ENCODE results near the gene MRPL54. TPM values are rescaled to one million over a fixed set of nuclear protein-coding genes. Genes with fewer than 3 reads are reported as not detected.

MRPL54 gene
- total and polyA plus RNA-seq, 11 donors = 58.9 to 153 (median 69.2) TPM

DNA sequence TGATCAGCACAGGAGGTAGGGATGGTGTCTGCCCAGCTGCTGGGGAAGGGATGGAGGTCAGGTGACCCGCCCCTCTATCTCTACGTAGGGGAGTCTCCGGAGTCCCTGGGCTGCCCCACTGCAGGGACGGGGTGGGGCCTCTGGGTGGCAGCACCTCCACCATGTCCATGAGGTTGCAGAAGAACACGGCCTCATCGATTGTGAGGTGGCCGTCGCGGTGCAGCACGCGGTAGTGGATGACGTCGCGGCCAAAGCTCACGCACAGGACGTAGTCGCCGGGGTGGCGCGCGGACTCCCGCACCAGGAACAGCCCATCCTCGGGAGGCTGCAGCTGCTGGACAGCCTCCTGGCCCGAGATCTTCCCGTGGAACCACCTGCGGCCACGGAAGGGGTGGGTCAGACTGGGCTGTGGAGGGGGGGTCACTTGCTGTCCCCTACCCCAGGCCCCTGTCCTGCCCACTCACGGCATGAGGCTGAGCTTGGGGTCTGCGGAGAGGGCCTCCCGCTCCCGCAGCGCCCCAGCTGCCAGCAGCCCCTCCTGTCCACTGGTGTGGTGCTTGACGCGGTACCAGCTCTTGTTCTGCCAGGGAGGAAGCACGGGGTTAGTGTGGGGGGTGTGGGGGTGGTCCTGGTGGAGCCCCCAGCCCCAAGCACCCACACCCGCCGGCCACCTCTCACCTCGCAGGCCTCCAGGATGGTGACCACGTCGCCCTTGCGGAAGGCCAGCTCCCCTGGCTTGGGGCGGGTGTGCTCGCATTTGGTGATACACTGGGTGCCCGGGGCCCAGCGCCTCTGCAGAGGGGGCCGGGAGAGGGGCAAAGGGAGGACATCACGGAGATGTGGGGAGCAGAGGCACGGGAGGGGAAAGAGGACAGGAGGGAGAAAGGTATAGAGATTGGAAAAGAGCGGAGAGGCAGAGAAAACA, 21.4 kb downstream of the MRPL54 start:
- Histone ChIP-seq H3K9me3 (peaks cover 0 to 24% (median 21%) of the 10 kb centered on the region in 12 donors), H3K36me3 (no peaks in the 10 kb centered on the region), H3K4me3 (no peak overlapping the region), H3K27ac (no peak overlapping the region), H3K4me1 (peaks cover 0 to 17% (median 0%) of the 10 kb centered on the region in 12 donors), H3K27me3 (peaks cover 6 to 52% (median 27%) of the 10 kb centered on the region in 9 donors)
- intact Hi-C loops (cut with DNase I) = loop anchor here in 1 of 10 donors (5.0 kb wide), 1 partner anchor 38 kb away; no protein-coding TSS in a partner anchor
- ATAC-seq (peak in 3 of 4 donors; percentile 8 to 38 (median 29)), DNase-seq (no peak)
- 69 to 77% (median 74%) methylated on average over 28 to 49 of the region's 49 CpGs for whole genome bisulfite sequencing, 4 donors
- TF ChIP-seq POLR2A (IDR thresholded peaks at IDR 0.05) = no peak
- TF ChIP-seq, protein P1, sequence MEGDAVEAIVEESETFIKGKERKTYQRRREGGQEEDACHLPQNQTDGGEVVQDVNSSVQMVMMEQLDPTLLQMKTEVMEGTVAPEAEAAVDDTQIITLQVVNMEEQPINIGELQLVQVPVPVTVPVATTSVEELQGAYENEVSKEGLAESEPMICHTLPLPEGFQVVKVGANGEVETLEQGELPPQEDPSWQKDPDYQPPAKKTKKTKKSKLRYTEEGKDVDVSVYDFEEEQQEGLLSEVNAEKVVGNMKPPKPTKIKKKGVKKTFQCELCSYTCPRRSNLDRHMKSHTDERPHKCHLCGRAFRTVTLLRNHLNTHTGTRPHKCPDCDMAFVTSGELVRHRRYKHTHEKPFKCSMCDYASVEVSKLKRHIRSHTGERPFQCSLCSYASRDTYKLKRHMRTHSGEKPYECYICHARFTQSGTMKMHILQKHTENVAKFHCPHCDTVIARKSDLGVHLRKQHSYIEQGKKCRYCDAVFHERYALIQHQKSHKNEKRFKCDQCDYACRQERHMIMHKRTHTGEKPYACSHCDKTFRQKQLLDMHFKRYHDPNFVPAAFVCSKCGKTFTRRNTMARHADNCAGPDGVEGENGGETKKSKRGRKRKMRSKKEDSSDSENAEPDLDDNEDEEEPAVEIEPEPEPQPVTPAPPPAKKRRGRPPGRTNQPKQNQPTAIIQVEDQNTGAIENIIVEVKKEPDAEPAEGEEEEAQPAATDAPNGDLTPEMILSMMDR (IDR thresholded peaks at IDR 0.05) = peak in 11 of 12 donors; percentile 11 to 46 (median 24)

DNA sequence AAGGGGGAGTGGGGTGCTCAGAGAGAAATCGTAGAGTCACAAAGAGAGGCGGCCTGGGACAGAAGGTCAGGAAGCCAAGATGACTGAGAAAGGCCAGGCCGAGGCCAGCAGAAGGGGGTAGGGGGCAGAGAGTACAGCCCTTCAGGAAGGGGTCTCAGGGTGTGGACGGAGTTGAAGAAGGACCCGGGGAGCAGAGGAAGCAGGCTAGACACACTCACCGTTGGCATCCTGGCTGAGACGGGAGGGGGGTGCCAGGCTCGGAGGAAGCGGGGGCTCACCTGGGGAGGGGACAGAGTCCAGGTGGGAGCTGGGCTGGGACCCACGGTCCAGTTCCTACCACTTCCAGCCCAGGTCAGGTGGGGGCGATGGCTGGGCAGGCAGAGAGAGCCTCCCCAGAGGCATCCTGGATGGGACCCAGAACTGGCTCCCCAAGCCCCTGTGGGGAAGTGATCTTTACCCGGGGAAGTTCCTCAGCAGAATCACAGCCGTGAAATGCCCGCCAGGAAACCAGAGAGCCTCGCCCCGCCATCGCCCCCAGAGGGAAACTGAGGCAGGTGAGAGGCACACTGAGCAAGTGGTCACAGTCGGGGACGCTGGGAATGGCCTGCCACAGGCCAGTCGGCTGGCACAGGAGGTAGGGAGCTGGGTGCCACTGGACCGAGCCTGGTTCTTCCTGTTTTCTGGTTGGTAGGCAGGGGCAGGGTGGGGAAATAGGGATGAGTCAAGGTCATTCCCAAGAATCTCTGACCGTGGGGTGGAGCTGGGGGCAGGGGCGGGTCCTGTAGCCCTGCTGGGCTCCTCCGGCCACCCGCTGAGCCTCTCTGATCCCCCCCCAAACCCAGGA, 22.3 kb downstream of the MRPL54 start:
- Histone ChIP-seq H3K4me3 (peak overlapping the region in 4 of 12 donors; percentile 40 to 59 (median 44)), H3K4me1 (peaks cover 0 to 17% (median 0%) of the 10 kb centered on the region in 12 donors), H3K27ac (no peak overlapping the region), H3K36me3 (no peaks in the 10 kb centered on the region), H3K9me3 (peaks cover 0 to 24% (median 21%) of the 10 kb centered on the region in 12 donors), H3K27me3 (peaks cover 6 to 52% (median 27%) of the 10 kb centered on the region in 9 donors)
- 23 to 28% (median 27%) methylated on average over 24 to 25 of the region's 25 CpGs for WGBS, 4 donors
- intact Hi-C loops (cut with DNase I) = loop anchor here in 2 of 10 donors (5.0 kb wide), 1 partner anchor 37 kb away; no protein-coding TSS in a partner anchor
- no peak for DNase-seq
- no peak for ATAC-seq
- TF ChIP-seq POLR2A (IDR thresholded peaks at IDR 0.05) = no peak
- TF ChIP-seq, protein P1 (IDR thresholded peaks at IDR 0.05) = no peak

DNA sequence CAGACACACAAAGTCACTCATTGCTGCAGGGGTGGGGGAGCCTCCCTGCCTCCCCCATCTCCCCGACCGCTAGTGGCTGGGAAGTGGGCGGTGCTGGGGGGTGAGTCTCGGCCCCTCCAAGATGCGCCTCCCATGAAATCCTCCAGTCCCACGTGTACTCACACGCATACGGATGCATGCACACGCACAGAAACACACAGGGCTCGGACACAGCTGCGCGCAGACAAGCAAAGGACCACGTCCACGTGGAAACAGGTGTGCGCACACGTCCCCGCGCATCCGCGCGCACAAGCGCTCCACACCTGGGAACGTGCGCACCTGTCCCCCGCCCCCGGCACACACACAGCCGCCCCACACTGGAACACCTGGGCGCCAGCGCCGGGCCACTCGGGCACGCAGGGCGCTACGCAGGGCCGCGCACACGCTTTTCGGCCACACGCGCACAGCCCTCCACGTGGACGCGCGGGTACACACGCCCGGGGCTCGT, 23.0 kb downstream of the MRPL54 start:
- Histone ChIP-seq H3K27me3 (peaks cover 6 to 52% (median 27%) of the 10 kb centered on the region in 9 donors), H3K4me1 (peaks cover 0 to 17% (median 0%) of the 10 kb centered on the region in 12 donors), H3K27ac (peak overlapping the region in 1 of 12 donors; percentile 49), H3K4me3 (peak overlapping the region in 10 of 12 donors; percentile 10 to 59 (median 41)), H3K9me3 (peaks cover 0 to 24% (median 20%) of the 10 kb centered on the region in 12 donors), H3K36me3 (no peaks in the 10 kb centered on the region)
- no peak for ATAC-seq
- TF ChIP-seq, protein P1 (IDR thresholded peaks at IDR 0.05) = no peak
- TF ChIP-seq POLR2A (IDR thresholded peaks at IDR 0.05) = no peak
- intact Hi-C loops (cut with DNase I) = loop anchor here in 1 of 10 donors (5.0 kb wide), 1 partner anchor 37 kb away; no protein-coding TSS in a partner anchor
- WGBS, 4 donors = 1 to 3% (median 2%) methylated on average over 7 to 47 of the region's 47 CpGs
- no peak for DNase-seq

Measured in heart left ventricle (tissue), 16 donors.